ENCODE measurements around the gene ZNF808.

DNA sequence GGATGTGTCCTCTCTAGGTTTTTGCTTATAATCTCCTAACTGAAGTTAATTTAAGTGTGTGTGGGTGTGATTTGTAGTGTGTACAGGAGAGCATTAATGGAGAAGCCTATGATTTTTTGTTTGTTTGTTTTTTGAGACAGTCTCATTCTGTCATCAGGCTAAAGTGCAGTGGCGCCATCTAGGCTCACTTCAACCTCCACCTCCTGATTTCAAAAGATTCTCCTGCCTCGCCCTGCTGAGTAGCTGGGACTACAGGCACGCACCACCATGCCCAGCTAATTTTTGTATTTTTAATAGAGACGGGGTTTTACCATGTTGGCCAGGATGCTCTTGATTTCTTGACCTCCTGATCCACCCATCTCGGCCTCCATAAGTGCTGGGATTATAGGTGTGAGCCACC lies 63.3 kb downstream of the ZNF808 start:
- TF ChIP-seq POLR2A (IDR thresholded peaks at IDR 0.05; ENCODE audit: insufficient read depth in 1 of 2, low read depth in 2 of 2, low read length in 2 of 2) = no peak
- TF ChIP-seq HDAC6 (IDR thresholded peaks at IDR 0.05; ENCODE audit: low read depth, low read length) = no peak
- no peak for TF ChIP-seq ZFP36 (IDR thresholded peaks at IDR 0.05; ENCODE audit: borderline replicate concordance, low read depth, low read length, partially characterized antibody)
- no peak for TF ChIP-seq ATF3 (CRISPR knock-in tag; IDR thresholded peaks at IDR 0.05)
- TF ChIP-seq POLR2AphosphoS5 (IDR thresholded peaks at IDR 0.05; ENCODE audit: low read depth, low read length) = no peak
- TF ChIP-seq GABPB1 (CRISPR knock-in tag; IDR thresholded peaks at IDR 0.05) = no peak
- TF ChIP-seq EZH2 (conservative IDR thresholded peaks at IDR 0.05; ENCODE audit: low read depth, low read length) = no peak
- no peak for TF ChIP-seq GMEB2 (CRISPR knock-in tag; IDR thresholded peaks at IDR 0.05; ENCODE audit: low read depth)
- no peak for TF ChIP-seq MYNN (CRISPR knock-in tag; IDR thresholded peaks at IDR 0.05; ENCODE audit: low read depth)
- no peak for TF ChIP-seq NFYB (CRISPR knock-in tag; IDR thresholded peaks at IDR 0.05)
- TF ChIP-seq ZBTB33 (CRISPR knock-in tag; IDR thresholded peaks at IDR 0.05) = no peak
- TF ChIP-seq, protein P1, sequence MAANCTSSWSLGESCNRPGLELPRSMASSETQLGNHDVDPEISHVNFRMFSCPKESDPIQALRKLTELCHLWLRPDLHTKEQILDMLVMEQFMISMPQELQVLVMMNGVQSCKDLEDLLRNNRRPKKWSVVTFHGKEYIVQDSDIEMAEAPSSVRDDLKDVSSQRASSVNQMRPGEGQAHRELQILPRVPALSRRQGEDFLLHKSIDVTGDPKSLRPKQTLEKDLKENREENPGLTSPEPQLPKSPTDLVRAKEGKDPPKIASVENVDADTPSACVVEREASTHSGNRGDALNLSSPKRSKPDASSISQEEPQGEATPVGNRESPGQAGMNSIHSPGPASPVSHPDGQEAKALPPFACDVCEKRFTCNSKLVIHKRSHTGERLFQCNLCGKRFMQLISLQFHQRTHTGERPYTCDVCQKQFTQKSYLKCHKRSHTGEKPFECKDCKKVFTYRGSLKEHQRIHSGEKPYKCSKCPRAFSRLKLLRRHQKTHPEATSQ (CRISPR knock-in tag; IDR thresholded peaks at IDR 0.05; ENCODE audit: borderline replicate concordance) = no peak
- TF ChIP-seq ZNF501 (CRISPR knock-in tag; IDR thresholded peaks at IDR 0.05) = no peak
- TF ChIP-seq RELA (CRISPR knock-in tag; IDR thresholded peaks at IDR 0.05) = no peak
